IPS-18c (cell line): ENCODE results near the gene DNAH9.

Experiments used
- H3K4me3 ChIP-seq: 2 replicates; pipeline ENCODE4 v1.7.0; 2013; ENCODE audit warnings: low read depth, mild to moderate bottlenecking, low read length, moderate library complexity; ENCODE audit not compliant: insufficient read depth
- H3K9me3 ChIP-seq: one replicate; pipeline ENCODE4 v1.6.1; 2013; ENCODE audit warnings: mild to moderate bottlenecking, low read length, moderate library complexity; ENCODE audit not compliant: control insufficient read depth, insufficient read depth

The DNAH9 gene

GRCh38 chr17:11848330-11848729, 250.1 kb downstream of the DNAH9 start:
- peaks cover 2% of the 10 kb centered on the region for H3K9me3 ChIP-seq
- no peak overlapping the region for H3K4me3 ChIP-seq

DNA sequence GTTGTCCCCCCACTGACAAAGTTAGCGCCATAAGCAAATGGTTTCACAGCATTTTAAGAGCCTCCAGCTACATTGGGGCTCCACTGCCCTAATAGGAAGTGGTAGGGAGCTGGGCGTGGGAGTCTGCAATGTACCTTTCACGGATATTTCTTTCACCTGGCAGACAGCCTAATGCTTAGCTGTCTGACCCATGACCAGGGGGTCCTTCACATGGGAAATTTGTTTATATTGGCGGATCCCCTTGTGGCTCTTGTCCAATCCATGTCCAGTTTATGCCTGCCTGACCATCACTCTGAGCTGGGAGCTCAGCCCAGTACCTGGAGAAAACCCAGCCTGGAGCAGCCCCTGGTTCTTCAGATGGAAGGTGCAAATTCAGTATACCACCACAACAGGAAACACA, 254.0 kb downstream of the DNAH9 start:
- H3K4me3 ChIP-seq, result no peak overlapping the region
- peaks cover 2% of the 10 kb centered on the region for H3K9me3 ChIP-seq

DNA sequence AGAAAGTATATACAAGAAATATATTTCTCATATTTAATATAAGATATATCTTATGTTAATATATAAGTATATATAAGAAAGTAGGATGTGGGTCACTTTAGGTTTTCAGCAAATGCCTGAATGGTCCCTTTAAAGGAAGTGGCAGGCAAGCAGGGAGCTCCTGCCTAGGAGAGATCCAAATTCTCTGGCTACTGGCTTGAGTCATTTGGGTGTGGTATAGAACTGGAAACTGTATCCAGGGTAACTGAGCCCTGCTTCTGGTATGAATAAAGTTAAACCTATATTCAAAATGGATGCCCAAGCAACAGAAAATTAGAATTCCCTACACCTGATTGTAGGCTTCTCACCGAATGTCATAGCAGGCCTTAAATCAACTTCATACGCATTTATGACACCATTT, 254.6 kb downstream of the DNAH9 start:
- H3K9me3 ChIP-seq, result peaks cover 2% of the 10 kb centered on the region

DNA sequence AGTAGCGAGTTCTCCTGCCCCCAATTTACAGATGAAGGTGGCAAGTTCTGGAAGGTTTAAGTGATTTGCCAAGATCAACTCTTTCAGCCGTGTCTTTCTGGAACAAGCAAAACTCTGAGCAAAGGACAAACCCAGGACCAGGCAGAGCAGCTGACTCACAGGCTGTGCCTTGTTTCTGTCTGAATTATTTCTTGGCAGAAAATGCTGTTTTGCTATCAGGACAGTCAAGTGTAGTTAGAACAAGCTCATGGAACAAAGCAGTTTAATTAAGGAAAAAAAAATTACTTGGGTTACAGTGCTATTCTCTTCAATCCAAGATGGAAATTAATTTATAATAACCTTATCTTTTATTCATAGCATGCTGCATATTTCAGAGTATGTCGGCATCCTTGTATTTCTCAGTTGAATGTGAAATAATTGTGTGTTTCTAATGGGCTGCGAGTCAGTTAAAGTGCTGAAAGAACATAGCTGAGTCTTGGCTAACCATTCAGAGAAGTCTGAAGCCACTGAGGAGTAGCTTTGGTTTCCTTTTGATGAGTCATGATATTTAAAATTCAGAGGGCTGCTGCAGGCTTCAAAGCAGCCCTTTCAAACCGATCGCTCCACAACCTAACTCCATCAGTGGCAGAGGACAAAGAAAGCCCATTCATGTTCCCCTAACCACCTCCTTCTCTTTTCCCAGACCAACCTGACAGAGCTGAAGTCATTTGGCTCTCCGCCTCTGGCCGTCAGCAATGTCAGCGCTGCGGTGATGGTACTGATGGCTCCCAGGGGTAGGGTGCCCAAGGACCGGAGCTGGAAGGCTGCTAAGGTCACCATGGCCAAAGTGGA, 255.3 kb downstream of the DNAH9 start:
- Histone ChIP-seq H3K4me3 (no peak overlapping the region), H3K9me3 (peaks cover 2% of the 10 kb centered on the region)

More for the DNA sequence above, 254.6 kb downstream of the DNAH9 start:
- H3K4me3 ChIP-seq, result no peak overlapping the region

GRCh38 chr17:11855306-11855705, 257.0 kb downstream of the DNAH9 start:
- no peaks in the 10 kb centered on the region for H3K9me3 ChIP-seq

DNA sequence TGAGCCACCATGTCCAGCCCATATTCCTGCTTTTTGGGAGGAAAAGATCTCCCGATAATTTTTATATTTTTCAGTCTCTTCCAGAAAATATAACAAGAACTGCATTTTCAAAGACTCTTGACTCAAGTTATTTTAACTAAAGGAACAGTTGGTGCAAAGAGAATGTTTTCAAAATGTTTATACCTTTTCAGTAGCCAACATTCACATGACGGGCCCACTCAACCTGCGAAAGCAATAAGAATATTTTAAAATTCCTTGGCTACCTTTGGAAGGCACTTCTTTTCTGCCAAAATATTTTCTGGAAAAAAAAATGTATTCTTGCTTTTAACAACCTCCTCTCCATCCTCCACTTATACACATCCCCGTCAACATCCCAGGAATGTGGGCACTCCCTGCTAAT, 258.7 kb downstream of the DNAH9 start:
- Histone ChIP-seq H3K9me3 (no peaks in the 10 kb centered on the region), H3K4me3 (no peak overlapping the region)

More at GRCh38 chr17:11855306-11855705, 257.0 kb downstream of the DNAH9 start:
- H3K4me3 ChIP-seq, result no peak overlapping the region

- Histone ChIP-seq H3K4me3 (no peak overlapping the region), H3K9me3 (peaks cover 6% of the 10 kb centered on the region)
These were observed 271.6 kb downstream of the DNAH9 start for GRCh38 chr17:11869680-11870394.

GRCh38 chr17:11871773-11872172, 273.5 kb downstream of the DNAH9 start:
- peaks cover 6% of the 10 kb centered on the region for H3K9me3 ChIP-seq

GRCh38 chr17:11874756-11875155, 276.5 kb downstream of the DNAH9 start:
- no peak overlapping the region for H3K4me3 ChIP-seq

More at GRCh38 chr17:11871773-11872172, 273.5 kb downstream of the DNAH9 start:
- H3K4me3 ChIP-seq, result no peak overlapping the region

DNA sequence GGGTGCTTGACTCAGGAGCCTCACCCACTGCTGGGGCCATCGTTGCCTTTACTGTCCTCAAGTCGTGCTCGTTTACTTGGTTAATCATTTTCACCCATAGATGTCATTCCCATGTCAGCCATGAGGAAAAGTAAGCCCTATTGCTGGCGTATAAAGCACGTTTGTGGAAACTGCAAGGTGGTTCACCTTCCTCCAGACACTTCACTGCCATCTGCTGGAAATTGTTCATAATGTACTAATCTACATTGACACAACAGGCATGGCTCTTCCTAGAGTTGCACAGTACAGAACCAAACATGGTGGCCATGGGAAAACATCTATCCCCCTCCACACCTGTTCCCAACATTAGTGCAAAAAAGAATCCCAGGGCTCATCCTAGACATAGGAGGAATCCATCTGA, 282.4 kb downstream of the DNAH9 start:
- Histone ChIP-seq H3K4me3 (no peak overlapping the region), H3K9me3 (no peaks in the 10 kb centered on the region)

More at GRCh38 chr17:11874756-11875155, 276.5 kb downstream of the DNAH9 start:
- H3K9me3 ChIP-seq, result peaks cover 6% of the 10 kb centered on the region

GRCh38 chr17:11882716-11883115, 284.4 kb downstream of the DNAH9 start:
- Histone ChIP-seq H3K4me3 (no peak overlapping the region), H3K9me3 (no peaks in the 10 kb centered on the region)

GRCh38 chr17:11885051-11885450, 286.8 kb downstream of the DNAH9 start:
- no peak overlapping the region for H3K4me3 ChIP-seq
- H3K9me3 ChIP-seq, result no peaks in the 10 kb centered on the region

- no peak overlapping the region for H3K4me3 ChIP-seq
- no peaks in the 10 kb centered on the region for H3K9me3 ChIP-seq
These were observed 291.0 kb downstream of the DNAH9 start for GRCh38 chr17:11889266-11889665.

GRCh38 chr17:11893862-11894261, 295.6 kb downstream of the DNAH9 start:
- Histone ChIP-seq H3K4me3 (no peak overlapping the region), H3K9me3 (no peaks in the 10 kb centered on the region)

- Histone ChIP-seq H3K9me3 (no peaks in the 10 kb centered on the region), H3K4me3 (no peak overlapping the region)
These were observed 297.9 kb downstream of the DNAH9 start for GRCh38 chr17:11896199-11896598.

- no peak overlapping the region for H3K4me3 ChIP-seq
- no peaks in the 10 kb centered on the region for H3K9me3 ChIP-seq
These were observed 300.4 kb downstream of the DNAH9 start for GRCh38 chr17:11898526-11899235.

GRCh38 chr17:11899537-11899942, 301.3 kb downstream of the DNAH9 start:
- Histone ChIP-seq H3K9me3 (no peaks in the 10 kb centered on the region), H3K4me3 (no peak overlapping the region)
